Right renal cortex interstitium (tissue), 3 donors: Measurements from ENCODE around the gene TRIM2. TPM values are rescaled to one million over a fixed set of nuclear protein-coding genes. Genes with fewer than 3 reads are reported as not detected.
"Not testable (repeated sequence)": the region's sequence is repeated elsewhere in the genome, so short reads cannot be mapped to it uniquely, and the experiment has no call there.

Source experiments
- DNase-seq, 3 donors: peaks; one replicate each; pipeline ENCODE4 v3.0.0-alpha.2; 2013; ENCODE audit warnings: low read depth in 3 of 3, low spot score in 2 of 3
- polyA plus RNA-seq, 3 donors: library from polyadenylated mRNA; unstranded; fragments of 120-200 nt; gene quantifications; one replicate each; pipeline ENCODE4 v1.2.1, GENCODE V29; 2013; ENCODE audit not compliant: insufficient read length in 3 of 3

The TRIM2 gene
- polyA plus RNA-seq, result 10 to 100 TPM; 76.5 to 80.1 (median 79.4) TPM

- peak in 1 of 3 donors; percentile 78 for DNase-seq
Observed at GRCh38 chr4:153204247-153204671, at the start of gene TRIM2. Gene TRIM2 (plus strand): TSS chr4:153204443. CDS start chr4:153204531, 88 bp downstream.

- DNase-seq, result no peak
Observed at GRCh38 chr4:153155686-153156085, 48.6 kb upstream of the TRIM2 start.

- no peak for DNase-seq
Observed at GRCh38 chr4:153156263-153156662, 48.0 kb upstream of the TRIM2 start.

DNA sequence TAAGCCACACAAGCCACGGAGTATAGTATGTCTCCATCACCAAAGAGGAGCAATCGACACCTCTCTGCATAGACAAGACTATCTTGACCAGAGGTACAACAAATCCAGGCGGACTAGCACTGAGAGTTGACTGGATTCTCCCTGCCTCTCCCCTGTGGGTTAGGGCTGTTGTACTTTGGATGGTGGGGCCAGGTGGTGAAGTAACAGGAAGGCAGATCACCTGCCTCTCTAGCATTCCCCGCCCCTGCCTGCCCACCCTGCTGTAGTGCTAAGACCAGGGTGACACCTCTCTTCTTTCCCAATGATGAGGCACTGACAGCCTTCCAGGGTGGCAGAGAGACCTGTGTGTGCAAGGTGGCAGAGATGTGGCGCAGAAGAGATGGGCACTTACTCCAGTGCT lies 47.5 kb upstream of the TRIM2 start:
- no peak for DNase-seq

DNA sequence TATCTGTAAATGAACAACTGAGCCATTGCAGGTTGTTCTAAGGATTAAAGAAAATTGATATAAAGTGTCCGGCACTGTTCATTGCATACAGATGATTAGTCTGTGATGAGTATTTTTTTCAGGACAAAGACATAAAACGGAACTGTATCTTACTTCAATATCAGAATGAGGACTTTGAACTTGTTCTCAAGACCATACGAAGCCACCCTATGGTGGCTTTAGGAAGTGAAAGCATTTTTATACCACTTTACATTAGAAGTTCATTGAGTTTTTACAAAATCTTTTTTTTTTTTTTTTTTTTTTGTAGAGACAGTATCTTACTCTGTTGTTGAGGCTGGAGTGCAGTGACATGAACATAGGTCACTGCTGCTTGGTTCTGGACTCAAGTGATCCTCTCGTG lies 45.2 kb upstream of the TRIM2 start:
- DNase-seq, result no peak

- DNase-seq, result no peak
Observed at GRCh38 chr4:153159728-153160221, 44.5 kb upstream of the TRIM2 start.

GRCh38 chr4:153160821-153161220 lies 43.4 kb upstream of the TRIM2 start:
- DNase-seq, result no peak

- no peak for DNase-seq
Observed at GRCh38 chr4:153161226-153161963, 42.8 kb upstream of the TRIM2 start.

DNA sequence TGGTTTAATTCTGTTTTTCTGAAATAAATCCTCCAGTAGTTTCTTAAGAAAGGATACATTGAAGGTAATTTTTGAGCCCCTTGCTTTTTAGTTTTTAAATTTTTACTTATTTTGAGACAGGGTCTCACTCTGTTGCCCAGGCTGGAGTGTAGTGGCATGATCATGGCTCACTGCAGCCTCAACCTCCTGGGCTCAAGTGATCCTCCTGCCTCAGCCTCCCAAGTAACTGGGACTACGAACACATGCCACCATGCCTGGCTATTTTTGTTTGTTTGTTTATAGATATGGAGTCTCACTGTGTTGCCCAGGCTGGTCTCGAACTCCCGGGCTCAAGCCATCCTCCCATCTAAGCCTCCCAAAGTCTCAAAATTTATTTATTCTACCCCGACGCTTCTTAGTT lies 39.0 kb upstream of the TRIM2 start:
- DNase-seq, result not testable (repeated sequence)

- DNase-seq, result no peak
Observed at GRCh38 chr4:153166716-153167501, 37.3 kb upstream of the TRIM2 start.

GRCh38 chr4:153169776-153170175 lies 34.5 kb upstream of the TRIM2 start:
- no peak for DNase-seq

GRCh38 chr4:153170407-153170806 lies 33.8 kb upstream of the TRIM2 start:
- no peak for DNase-seq

DNA sequence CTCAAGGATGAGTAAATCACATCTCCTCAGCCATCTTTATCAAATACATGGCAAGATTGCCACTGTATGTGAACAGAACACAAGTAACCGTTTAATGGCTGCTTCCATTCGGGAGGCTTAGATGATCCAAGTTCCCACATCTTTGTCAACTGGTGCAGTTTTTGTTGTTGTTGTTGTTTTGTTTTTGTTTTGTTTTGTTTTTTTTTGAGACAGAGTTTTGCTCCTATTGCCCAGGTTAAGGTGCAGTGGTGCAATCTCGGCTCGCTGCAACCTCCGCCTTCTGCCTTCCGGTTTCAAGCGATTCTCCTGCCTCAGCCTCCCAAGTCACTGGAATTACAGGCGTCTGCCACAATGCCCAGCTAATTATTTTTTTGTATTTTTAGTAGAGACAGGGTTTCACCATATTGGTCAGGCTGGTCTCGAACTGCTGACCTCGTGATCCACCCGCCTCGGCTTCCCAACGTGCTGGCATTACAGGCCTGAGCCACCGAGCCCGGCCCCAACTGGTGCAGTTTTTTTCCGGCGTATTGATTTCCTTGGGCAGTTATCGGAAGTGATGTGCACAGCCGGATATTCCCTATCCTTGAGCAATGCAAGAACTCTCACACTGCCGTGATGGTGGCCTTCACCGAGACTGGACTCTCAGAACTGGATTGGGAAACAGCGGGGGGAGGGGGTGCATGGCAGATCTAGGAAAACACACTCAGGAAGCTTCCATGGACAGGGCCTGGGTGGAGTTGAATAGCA lies 29.2 kb upstream of the TRIM2 start:
- DNase-seq, result no peak

- no peak for DNase-seq
Observed at GRCh38 chr4:153176938-153177337, 27.3 kb upstream of the TRIM2 start.

DNA sequence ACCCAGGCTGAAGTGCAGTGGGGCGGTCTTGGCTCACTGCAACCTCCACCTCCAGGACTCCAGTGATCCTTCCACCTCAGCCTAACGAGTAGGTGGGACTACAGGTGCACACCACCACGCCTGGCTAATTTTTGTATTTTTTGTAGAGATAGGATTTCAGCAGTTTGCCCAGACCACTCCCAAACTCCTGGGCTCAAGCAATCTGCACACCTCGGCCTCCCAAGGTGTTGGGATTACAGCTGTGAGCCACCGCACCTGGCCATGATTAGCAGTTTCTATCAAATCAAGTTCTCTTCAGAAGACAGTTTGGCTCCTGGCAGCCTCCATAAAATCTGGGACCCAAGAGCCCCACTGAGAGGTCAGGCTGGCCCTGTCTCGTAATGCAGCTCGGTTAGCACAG lies 26.4 kb upstream of the TRIM2 start:
- no peak for DNase-seq

DNA sequence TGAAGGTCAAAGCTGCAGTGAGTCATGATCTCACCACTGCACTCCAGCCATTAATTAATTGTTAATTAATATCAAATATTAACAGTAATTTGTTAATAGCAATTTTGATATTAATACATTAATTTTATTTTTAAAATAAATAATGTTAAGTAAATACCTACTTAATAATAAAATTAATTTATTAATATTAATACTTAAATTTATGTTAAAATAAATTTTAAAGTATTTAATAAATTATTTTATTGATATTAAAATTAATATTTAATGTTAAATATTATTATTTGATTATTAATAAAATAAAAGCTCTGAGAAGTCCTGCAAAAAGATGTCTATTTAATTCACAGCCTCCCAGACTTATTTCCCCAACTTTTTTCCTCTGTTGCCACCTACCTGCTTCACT lies 25.1 kb upstream of the TRIM2 start:
- DNase-seq, result no peak

- no peak for DNase-seq
Observed at GRCh38 chr4:153181293-153181692, 22.9 kb upstream of the TRIM2 start.

DNA sequence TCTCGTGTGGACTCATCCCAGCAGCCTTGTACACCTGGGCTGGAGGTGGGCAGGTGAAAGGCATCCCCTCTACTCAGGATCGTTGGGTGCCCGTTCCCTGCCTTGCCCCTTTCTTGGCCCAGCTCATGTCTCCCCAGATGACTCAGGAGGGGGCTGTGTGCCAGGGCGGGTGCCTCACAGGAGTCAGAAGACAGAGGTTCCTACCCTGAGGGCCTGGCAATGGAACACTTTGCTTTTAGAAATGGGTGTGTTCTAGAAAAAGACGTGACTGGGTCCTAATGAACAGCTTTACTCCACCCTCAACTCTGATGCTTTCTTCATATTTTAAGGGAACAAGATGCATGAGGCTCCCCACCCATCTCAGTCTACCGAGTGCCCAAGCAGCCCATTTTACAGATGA lies 22.5 kb upstream of the TRIM2 start:
- DNase-seq, result no peak

GRCh38 chr4:153183146-153183545 lies 21.1 kb upstream of the TRIM2 start:
- DNase-seq, result no peak

GRCh38 chr4:153185331-153185852 lies 18.9 kb upstream of the TRIM2 start:
- DNase-seq, result no peak
